GM19099 (cell line): ENCODE data around the gene KIAA2012.

ENCODE experiments used
- POLR2A ChIP-seq: IDR thresholded peaks from 3 replicates; pipeline ENCODE4 v1.6.1; 2011; ENCODE audit warnings: low read depth; ENCODE audit not compliant: insufficient read length; ENCODE audit errors: extremely low read depth

The KIAA2012 gene

GRCh38 chr2:202091476-202091875 is 18.4 kb downstream of the KIAA2012 start:
- TF ChIP-seq POLR2A, result no peak

DNA sequence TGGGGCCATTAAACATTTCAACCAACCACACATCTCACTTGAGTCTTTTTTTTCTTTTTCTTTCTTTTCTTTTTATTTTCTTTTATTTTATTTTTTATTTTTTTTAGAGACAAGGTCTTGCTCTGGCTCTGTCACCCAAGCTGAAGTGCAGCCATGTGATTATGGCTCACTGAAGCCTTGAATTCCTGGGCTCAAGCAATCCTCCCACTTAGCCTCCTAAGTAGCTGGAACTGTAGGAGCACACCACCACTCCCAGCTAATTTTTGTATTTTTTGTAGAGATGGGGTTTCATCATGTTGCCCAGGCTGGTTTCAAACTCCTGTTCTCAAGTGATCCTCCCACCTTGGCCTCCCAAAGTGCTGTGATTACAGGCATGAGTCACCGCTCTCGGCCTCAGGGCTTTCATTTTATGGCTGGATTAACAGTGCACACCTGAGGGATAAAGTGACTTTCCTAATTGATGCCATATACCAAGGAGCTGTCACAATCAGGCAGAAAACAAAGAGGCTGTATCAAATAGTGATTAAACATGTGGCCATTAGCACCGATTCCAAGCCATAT is 21.5 kb downstream of the KIAA2012 start:
- no peak for TF ChIP-seq POLR2A

DNA sequence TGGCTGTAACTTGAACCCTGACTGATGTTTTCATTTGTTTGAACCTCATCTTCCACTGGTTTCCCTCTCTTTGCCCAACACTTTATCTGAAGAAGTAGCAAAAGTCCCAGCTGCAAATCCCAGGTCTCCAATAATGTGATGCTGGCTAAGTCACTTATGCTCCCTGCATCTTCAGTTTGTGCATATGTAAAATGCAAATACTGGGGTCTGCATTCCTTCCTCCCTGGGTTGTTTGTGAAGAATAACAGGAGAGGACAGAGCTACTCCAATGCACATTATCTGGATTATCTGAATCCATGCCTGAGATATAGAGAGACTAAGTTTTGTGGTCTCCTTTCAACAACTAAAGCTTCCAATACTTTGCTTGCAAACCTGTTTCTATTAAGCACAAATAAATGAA is 22.2 kb downstream of the KIAA2012 start:
- no peak for TF ChIP-seq POLR2A

GRCh38 chr2:202096736-202097135 is 23.7 kb downstream of the KIAA2012 start:
- no peak for TF ChIP-seq POLR2A

- TF ChIP-seq POLR2A, result no peak
Measured at GRCh38 chr2:202098291-202098690, 25.2 kb downstream of the KIAA2012 start.

DNA sequence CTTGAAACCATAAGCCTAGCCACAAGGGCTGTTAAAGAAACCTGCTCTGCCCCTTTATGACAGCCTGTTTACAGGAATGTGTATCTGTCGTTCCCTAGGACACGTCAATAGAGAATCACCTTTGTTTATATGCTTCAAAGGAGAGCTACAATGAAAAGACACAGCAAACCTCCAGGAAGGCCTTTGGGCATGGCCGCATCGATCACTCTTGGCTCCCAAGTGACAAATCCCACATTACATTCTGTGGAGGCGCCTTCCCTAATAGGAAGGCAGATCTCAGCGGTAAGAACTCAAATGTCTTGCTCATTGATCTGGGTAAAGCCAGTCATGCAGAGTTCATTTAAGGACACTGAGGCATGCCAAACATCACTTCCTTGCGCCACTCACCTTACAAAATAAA is 26.5 kb downstream of the KIAA2012 start:
- TF ChIP-seq POLR2A, result no peak

- TF ChIP-seq POLR2A, result no peak
Measured at GRCh38 chr2:202100176-202100575, 27.1 kb downstream of the KIAA2012 start.

DNA sequence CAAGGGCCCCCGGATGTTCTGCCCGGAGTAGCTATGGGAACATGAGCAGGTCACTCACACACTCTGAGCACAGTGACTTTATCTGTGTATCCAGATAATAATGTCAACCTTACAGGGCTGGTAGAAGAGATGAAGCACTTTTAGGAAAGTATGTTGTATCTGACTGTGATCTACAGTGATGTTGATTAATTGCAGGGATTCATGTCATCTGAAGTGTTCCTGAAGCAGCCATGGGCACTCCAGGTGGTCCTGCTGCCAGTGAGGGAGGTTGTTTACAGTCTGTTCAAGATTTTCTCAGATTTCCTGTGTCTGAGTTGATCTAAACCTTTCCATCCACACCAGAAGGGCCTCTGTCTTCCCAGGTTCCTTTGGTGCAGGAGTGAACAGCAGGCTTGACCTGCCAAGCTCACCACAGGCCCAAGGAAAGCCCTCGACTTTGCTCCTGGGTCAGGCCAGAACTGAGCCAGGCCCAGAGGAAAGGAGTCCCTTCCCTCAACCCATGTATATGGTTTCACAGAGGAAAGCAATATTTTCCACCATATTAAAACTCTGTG is 28.0 kb downstream of the KIAA2012 start:
- TF ChIP-seq POLR2A, result no peak

DNA sequence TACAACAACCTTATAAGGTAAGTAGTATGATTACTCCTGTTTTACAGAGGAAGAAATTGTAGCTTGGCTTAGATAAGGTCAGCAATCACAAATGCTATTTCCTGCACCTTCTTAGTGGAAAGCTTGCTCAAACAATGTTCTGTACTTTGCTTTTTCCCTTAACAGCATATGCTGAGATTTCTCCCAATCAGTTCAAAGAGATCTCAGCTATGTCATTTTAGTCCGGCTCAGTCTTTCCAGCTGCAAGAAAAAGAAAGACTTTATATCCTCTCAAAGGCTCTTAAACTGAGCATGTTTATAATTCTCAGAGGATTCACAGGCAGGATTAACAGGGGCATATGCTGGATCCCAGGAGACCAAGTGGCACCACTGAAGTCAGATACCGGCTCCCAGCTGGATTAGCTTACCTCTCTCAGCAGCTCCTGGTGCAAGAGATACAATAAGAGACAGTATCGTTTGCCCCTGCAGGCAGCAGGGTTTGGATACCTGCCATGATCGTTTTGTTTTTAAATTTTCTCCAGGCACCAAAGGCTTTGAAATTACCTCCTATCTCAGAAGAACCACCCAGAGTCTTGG is 29.5 kb downstream of the KIAA2012 start:
- no peak for TF ChIP-seq POLR2A

GRCh38 chr2:202104286-202104870 is 31.3 kb downstream of the KIAA2012 start:
- no peak for TF ChIP-seq POLR2A

- TF ChIP-seq POLR2A, result no peak
Measured at GRCh38 chr2:202105025-202105424, 32.0 kb downstream of the KIAA2012 start.

DNA sequence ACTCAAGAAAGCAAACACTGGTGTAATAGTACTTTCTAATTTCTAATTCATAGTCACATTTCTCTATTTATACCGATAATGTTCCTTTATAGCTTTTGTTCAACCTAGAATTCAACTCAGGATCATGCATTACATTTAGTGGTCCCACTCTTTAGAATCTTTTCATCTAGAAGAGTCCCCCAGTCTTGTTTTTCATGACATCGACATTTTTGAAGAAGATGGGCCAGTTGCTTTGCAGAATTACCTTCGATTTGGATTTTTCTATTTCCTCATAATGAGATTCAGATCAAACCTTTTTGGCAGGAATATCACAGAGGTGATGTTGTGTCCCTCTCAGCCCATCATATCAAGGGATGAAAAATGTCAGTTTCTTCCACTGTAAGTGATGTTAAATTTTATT is 35.3 kb downstream of the KIAA2012 start:
- TF ChIP-seq POLR2A, result no peak

DNA sequence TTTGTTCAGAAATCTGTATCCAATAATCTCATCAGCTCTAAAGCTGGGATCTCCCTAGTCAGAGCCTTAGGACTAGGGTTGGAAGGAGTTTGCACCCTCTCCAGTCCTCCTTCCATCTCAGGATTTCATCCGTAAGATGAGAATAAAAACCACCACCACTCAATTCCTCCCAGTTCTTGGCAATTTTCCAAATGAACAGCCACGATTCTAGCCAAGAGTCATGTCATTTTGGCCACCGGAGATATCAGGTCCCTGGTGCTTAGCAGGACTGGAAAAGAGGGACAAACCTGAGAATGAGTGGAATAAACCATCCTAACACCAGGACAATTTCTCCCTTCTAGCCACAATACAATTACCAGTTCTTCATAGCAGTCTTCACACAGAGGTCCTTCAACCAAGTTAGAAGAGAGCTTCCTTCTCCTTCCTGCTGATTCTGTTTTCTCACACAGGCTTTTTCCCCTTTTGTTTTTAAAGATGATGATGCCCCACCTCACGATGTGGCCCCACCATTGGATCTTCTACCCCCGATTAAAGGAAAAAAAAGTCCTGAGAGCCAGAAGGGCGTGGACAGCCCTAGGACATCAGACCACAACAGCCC is 36.2 kb downstream of the KIAA2012 start:
- no peak for TF ChIP-seq POLR2A

GRCh38 chr2:202109737-202110184 is 36.7 kb downstream of the KIAA2012 start:
- no peak for TF ChIP-seq POLR2A

DNA sequence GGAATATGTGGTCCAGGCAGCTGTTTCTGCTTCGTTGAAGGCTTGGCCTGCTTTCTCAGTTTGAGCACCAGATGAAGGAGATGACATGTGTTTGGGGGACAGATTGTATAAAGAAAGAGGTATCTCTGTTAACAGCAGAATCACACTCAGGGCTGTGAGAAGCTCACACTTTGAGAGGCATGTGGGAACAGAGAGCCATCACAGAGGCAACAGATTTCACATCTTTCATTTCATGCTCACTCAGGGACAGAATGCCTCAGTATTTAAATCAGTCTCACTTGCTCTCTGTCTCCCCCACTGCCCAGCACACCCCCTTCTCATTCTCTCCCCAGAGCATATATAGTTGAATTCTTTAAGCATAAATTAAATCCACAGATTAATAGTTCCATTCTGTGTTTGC is 37.4 kb downstream of the KIAA2012 start:
- no peak for TF ChIP-seq POLR2A

GRCh38 chr2:202112041-202112440 is 39.0 kb downstream of the KIAA2012 start:
- no peak for TF ChIP-seq POLR2A
